GM18867 (cell line): Measurements from ENCODE around the gene DOCK1.

Source experiments
- ATAC-seq: cut with Tn5 transposase; IDR thresholded peaks from one replicate; pipeline ENCODE4 v1.9.1; 2021; ENCODE audit warnings: mild to moderate bottlenecking, moderate library complexity; ENCODE audit not compliant: unreplicated experiment

DOCK1 gene

DNA sequence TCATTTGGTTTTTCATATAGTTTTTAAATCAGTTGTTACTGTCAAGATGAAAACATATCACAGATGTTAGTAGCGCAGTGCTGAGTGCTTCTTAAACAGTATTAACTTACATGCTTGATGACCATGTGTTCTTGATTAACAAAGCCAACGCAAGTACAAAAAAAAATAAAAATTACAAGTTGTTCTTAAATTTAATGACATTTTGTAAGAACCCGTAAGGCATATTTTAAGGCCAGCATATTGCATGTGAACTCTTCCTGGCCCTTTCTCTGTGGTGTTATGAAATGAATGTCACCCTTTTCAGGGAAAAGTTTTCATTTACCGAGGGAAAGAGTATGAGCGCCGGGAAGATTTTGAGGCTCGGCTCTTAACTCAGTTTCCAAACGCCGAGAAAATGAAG, 503.5 kb downstream of the DOCK1 start:
- no peak for ATAC-seq

- no peak for ATAC-seq
Measured at GRCh38 chr10:127410030-127410429, 504.8 kb downstream of the DOCK1 start.

DNA sequence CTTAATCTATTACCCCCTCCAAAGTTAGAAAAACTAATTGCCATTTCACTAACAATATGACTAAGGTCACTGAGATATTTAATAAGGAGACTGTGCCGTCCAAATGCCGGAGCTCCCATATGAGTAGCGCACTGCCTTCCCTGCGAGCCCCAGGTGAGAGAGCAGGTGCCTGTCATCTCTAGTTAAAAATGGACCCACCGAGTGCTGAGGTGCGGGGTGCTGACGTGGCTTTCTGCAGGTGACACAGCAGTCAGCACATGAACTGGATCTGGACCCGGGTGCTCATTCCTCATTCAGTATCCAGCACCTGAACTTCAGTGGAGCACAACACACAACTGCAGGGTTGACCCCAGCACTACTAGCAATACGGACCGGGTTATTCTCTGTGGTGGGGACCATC, 505.8 kb downstream of the DOCK1 start:
- ATAC-seq: no peak

- no peak for ATAC-seq
Measured at GRCh38 chr10:127413326-127413725, 508.1 kb downstream of the DOCK1 start.

DNA sequence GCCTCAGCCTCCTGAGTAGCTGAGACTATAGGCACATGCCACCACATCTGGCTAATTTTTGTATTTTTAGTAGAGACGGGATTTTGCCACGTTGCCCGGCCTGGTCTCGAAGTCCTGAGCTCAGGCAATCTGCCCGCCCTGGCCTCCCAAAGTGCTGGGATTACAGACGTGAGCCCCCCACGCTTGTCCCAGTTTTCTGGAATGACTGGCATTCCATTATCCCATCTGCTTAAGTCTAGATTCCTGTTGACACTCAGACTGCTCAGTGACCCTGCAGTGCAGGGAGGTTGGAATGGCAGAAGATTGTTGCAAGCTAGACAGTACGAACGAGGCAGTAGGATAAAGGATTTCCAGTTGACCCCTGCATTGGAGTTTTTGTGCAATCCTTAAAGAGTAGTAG, 508.8 kb downstream of the DOCK1 start:
- no peak for ATAC-seq

DNA sequence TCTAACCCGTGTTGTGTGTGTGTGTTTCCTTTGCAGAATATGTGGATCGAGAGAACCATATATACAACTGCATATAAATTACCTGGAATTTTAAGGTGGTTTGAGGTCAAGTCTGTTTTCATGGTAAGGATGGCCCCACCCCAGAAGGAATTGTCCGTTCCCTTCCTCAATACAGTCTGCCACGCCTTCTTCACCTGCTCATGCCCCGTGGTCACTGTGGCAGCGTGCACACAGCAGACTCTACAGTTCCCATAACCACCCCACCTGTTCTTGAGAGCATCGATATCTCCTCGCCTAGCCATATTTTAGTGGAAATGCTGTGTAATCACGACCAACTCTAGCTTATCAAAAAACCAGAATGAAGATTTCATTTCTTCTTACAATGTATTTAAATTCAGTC, 509.9 kb downstream of the DOCK1 start:
- ATAC-seq: no peak

DNA sequence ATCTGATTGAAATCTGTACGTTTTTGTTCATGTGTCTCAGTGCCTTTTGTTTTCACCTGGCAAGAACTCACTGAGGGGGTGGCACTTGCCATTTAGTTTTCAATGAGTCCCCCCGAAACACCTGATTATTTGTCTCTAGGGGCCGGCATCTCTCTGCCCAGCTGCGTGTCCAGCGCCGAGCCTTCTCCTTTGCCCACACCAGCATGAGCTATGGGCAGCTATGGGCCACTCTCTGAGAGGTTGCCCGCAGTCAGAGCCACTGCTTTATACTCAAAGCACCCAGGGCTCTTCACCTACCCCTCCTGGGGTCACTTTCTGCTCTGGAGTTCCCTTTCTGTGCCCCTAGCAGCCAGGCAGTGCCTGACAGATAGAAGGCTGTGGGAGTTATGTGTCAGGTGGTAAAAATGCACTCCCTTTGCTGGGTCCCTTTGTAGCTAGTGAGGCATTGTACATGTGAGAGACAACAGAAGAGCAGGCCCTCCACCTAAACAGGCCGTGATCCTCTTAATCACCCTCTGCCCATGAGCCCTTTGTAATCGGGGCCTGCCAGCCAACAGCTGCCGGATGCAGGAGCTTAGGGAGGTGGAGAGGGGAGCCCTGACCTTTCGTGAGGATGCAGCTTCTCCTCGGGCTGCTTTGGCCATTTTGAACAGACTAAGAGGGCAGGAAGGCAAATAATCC, 510.8 kb downstream of the DOCK1 start:
- no peak for ATAC-seq

DNA sequence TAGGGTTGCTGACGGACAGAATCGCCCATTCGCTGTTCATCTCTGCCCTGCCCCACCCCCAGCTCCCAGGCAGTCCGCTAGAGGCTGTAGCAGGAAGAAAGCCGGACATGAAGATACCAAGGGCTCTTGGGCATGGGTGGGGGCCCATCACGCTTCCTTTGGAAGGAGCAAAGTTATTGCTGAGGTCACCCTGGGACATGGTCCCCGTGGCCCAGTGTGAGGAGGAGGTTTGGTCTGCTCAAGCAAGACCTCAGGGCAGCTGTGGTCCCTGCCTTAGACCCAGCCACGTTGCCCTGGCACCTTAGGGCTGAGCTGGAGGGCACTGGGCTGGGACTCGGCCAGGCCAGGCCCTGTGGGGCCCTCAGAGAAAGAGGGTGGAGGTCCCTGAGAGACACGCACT, 511.8 kb downstream of the DOCK1 start:
- ATAC-seq: no peak

- no peak for ATAC-seq
Measured at GRCh38 chr10:127417686-127418401, 512.6 kb downstream of the DOCK1 start.

- no peak for ATAC-seq
Measured at GRCh38 chr10:127418536-127419168, 513.4 kb downstream of the DOCK1 start.

DNA sequence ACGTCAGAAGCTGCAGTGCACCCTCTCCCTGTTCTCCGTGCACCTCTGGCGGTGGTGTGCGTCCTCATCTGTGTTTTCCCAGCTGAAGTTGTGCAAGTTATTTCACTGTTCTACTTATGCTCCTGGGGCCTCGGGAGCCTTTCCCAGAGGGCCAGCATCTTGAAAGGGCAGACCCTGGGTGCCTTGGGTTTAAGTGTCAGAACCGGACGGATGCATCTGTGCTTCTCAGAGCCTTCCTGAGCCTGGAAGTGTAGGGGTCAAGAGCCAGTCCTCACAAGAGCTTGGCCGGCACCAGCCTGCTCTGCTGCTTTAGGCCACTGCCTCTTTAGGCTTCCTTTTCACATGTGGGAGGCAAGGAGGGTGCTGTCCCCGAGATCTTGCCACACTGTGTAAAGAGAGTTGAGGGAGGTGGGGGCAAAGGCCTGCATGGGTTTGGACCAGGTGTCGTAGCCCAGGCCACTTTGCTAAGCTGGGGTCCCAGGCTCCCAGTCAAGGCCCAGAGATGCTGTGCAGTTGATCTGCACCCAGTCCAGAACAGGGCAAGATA, 515.0 kb downstream of the DOCK1 start:
- no peak for ATAC-seq

- ATAC-seq: no peak
Measured at GRCh38 chr10:127423218-127423915, 518.1 kb downstream of the DOCK1 start.

DNA sequence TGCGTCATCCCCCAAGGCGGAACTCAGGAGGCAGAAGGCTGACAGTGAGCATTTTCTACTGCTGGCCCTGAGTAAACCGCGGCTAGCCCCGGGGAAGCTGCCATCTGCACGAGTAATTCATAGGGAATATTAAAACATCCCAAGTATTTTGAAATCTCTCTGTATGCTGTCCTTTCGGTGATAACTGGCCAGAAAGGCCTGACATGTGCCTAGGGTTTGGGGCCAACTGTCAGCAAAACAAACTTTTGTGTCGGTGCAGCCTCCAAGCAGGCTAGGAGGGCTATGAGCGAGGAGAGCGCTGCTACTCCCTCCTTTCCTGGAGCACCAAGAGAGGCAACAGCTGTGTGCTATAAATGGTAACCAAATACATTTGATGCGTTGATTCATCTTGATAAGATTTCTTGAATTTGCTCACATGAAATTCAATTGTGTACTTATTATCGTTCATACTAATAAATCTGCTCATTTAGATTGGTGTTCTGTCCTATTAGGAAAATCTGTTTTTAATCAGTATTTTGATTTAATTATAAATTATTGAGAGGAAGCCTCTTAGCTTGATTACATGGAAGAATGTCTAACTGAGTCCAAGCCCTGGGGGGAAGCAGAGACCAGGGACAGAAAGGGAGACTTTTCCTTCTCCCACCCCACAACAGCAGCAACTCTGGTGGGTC, 519.5 kb downstream of the DOCK1 start:
- ATAC-seq: no peak

GRCh38 chr10:127426746-127427145, 521.5 kb downstream of the DOCK1 start:
- ATAC-seq: no peak

DNA sequence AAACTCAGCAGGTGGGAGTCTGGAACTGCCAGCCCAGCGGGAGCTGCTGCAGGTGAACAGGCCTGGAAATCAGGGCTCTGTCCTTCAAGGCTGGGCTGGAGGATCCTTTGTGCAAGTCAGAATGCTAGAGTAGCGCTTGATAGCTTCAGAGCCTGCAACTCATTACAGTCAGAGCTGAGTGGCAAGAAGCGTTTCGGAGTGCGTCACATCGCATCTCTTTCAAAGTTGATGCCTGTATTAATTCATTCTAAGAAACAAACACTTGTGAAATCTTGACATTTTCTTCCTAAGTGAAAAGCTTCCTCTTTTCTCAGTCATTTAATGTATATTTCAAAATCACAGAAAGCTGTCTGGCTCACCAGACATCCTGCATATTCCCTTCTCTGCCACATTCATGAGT, 522.7 kb downstream of the DOCK1 start:
- ATAC-seq: no peak

- ATAC-seq: no peak
Measured at GRCh38 chr10:127428385-127428980, 523.3 kb downstream of the DOCK1 start.

GRCh38 chr10:127429601-127430312, 524.5 kb downstream of the DOCK1 start:
- ATAC-seq: no peak

DNA sequence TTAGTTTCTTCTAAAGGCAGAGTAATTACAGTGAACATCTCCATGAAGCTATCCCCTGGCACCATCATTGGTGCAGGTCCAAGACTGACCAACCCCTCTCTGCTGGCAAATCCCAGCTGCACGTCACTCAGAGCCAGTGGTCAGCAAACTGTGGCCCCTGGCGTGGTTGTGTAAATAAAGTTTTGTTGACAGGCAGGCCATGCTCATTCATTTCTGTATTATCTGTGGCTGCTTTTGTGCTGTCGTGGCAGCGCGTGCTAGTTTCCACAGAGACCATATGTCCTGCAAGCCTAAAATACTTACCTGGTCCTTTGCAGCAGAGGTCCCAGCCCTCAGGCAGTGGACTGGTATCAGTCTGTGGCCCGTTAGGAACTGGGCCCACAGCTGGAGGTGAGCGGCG, 526.3 kb downstream of the DOCK1 start:
- no peak for ATAC-seq

- ATAC-seq: no peak
Measured at GRCh38 chr10:127434006-127434405, 528.8 kb downstream of the DOCK1 start.

GRCh38 chr10:127435246-127435645, 530.0 kb downstream of the DOCK1 start:
- ATAC-seq: no peak
